ENCODE measurements around the gene LHX1.

The LHX1 gene

DNA sequence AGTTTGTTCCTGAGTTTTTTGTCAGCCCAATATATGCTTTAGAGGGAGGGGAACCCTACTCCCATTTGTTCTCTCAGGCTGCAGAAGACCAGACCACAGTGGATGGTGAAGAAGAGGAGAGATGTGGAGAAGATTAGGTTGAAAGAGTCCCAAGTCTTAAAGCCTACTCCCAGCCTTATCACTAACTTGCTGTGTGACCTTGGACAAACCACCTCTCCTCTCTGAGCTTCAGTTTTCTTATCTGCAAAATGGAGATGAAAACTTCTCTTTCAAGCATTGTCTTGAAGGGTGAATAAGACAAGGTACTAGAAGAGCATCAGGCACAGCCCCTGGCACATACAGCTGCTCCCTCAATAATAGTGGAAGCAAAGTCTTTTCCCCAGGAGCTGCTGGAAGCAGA is 15.1 kb upstream of the LHX1 start:
- DNase-seq, result no peak

DNA sequence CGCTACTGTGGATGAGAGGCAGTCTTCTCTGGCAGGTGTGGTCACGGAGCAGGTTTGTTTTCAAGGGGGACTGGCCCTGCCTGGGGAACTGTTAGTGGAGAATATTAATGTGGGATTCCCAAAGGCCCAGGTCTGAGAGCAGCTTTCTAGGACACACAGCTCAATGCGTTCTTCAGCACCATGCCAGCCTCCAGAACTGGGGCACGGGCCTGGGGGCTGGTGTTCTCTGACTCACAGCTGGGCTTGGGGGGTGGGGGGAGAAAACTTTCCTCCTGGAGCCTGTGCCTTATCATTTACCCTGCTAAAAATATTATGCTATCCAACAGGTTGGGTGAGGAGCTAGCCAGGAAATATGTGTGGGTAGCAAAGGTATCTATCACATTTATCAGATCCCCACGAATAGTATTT is 13.5 kb upstream of the LHX1 start:
- DNase-seq, result no peak

GRCh38 chr17:36926226-36926625 is 11.0 kb upstream of the LHX1 start:
- no peak for DNase-seq

GRCh38 chr17:36926701-36927100 is 10.6 kb upstream of the LHX1 start:
- DNase-seq, result no peak

DNA sequence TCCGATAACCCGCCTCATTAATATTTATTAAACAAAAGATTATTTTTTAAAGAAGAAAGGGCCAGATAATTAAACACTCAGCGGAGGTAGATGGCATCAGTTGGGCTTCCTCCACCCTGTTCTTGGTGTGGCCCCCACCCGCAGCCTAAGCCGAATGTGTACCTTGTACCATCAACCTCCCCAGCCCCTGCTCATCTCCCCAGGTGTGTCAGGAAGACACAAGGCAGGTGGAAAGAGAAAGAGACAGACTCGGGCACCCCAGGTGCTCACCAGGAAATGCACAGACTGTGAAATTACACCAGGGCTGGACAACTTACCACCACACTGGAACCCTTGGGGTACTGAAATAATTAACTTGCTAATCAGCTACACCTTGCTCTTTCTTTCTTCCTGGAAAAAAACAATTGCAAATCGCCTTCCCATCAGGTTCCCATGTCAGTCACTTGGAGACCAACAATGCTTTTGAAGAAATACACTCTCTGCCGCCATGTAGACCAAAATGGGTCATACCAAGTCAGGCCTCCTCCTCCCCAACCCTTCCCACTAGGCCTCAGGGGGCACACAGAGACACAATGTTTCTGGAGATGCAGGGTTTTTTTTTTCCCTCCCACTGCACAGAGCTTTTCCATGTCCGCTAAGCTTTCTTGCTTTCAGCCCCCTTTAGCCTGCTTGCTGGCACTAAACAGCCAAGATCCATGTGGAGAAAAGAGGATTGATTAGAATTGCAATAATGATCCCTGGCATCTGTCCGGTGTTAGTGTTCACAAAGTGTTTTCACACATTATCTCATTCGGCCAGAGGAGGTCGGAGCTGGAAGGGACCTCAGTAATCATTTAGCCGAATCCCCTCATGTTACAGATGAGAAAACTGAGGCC is 8.6 kb upstream of the LHX1 start:
- DNase-seq, result no peak

DNA sequence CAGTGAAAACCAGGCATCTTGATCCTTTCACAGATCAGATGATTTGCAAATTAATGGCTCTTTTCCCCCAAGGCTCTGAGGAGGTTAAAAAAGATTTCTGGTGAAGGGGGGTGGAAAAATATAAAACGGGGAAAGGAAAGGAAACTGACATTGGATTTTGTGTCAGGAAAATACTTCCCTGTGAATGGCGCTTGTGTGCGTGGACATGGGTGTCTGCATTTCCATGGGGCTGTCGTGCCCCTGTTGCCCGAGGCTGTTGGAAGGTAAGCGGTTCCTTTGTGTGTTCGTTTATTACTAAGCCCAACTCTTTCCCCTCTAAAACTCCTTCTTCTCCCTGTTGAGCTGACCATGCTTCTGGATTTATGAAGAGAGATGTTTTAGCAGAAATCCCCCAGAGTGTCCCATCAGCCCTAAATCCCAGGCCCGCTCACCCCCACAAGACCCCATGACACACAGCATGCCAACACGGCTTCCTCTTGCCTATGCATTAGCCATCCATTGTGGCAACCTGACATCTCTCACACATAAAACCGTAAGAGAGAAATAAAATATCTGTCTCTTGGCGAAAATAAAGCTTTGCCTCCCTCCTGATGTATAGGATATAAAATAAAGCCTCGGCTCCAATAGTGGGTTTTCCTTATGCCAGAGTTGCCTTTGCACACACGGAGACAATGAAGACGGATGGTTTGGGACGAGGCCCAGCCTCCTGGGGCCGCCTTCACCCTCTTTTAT is 7.3 kb upstream of the LHX1 start:
- no peak for DNase-seq

- DNase-seq, result no peak
Measured at GRCh38 chr17:36930583-36930900, 6.7 kb upstream of the LHX1 start.

- no peak for DNase-seq
Measured at GRCh38 chr17:36931096-36931696, 6.1 kb upstream of the LHX1 start.

DNA sequence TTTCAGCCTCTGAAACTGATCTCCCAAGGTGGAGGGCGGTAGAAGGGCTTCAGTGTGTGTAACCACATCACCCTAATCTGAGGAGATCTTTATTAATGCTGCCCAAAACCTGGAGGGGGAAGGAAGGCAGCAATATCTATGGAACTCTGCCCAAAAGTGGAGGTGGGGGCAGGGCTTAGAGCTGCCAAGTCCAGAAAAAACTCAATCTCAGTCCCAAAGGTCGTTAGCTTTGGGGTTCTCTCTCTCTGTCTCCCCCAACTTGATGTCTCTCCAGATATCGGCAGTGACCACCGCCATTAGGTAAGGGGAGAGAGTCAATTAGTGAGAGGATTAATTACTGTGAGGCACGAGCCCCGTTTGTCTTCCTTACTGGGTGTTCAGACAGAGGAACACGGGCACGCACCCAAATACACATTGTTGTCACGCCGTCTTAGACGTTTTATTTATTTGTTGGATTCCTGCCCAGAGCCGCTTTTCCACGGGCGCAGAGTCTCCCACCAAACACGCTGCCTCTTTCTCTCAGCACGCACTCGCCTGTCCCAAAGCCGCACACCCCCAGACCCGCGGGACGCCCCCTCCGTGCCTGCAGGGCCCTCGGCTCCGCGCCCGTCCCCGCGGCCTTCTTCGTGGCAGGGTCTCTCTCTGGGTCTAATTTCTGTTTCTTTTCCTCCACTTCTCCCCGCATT is 5.4 kb upstream of the LHX1 start:
- DNase-seq, result no peak

DNA sequence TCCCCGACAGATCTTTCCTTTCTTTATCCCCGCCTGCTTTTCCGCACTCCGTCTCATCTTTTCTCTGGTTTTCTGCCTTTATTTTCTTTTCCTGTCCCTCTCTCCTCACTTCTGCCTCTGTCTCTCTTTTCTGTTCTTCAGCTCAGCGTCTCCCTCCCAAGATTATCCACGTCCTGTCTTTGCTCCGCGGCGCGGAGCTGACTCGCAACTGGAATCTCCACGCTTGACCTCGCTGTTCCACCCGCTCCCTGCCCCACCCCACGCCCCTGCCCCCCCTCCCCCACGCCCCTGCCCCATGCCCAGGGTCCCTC is 4.9 kb upstream of the LHX1 start:
- DNase-seq, result no peak

- no peak for DNase-seq
Measured at GRCh38 chr17:36932694-36933511, 4.4 kb upstream of the LHX1 start.

- DNase-seq, result no peak
Measured at GRCh38 chr17:36933512-36934143, 3.6 kb upstream of the LHX1 start.

DNA sequence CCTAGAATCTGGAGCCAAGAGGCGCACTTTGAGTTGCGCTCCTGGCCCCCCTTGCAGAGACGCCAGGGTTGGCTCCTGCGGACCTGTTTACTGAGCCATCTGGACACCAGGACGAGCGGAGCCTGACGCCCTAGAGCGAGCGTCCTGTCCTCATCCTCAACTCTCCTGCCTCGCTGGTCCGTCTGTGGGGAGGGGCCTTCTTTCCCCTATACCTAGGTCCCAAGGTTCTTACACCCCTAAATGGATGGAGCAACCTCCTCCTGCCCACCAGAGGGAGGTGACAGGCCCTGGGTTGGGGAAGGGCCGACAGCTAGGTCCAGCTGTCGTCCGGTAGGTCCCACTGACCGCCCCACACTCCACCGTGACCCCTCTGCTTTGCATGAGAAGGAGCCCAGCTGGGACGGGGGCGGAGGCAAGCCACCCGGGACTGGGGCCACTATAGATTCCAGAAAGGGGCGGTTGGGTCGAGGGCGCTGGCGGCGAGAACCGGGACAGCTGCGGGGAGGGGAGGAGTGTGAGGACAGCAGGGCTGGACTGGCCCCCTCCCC is 3.1 kb upstream of the LHX1 start:
- no peak for DNase-seq

GRCh38 chr17:36934692-36935630 is 2.3 kb upstream of the LHX1 start:
- DNase-seq, result no peak

- no peak for DNase-seq
Measured at GRCh38 chr17:36935671-36936454, 1.4 kb upstream of the LHX1 start.

DNA sequence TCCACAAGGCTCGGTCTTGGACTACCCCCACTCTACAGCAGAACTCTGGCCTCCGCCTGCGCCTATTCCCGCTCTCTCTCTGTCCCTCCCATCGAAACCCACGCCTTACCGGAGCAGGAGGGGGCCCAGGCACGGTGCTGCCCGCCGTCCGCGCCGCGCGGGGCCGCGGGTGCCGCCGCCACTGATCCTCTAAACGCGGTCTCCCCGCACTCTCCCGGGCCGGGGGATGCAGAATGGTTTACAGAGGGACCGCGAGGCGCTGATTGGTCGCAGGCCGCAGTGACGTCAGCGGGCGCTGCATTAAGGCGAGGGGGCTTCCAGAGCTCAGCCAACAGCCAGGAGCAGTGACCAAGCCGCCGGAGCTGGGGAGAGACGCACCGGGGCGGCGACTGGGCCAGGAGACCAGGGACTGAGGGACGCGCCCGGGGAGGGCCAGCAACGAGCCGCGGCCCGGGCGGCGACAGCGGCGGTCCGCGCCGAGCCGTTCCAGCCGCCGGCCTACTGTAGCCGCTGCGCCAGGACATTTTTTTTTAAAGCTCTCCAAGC is 747 bp upstream of the LHX1 start:
- no peak for DNase-seq

- no peak for DNase-seq
Measured at GRCh38 chr17:36937959-36938565, 787 bp downstream of the LHX1 start.

DNA sequence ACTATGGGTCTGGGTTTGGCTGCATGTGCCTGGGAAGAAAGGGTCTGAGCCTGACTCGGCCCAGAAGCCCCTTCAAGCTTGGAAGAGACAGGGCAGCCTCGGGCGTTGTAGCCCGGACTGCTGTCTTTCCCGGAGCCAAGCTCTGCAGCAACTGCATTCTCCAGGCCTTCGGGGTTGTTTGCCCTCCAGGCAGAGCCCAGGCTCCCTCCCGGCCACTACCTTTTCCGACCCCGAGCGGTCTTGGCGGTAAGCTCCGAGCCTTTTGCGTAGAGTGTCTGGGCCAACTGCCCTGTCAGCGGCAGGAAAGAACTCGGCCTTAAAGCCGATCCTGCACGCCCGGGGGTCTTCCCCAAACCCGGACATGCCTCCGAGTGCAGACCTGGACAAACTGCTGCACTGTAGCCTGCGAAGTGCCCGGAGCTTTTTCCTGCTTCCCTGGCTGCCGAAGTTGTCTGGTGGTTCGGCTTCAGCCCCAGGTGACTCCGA is 1.3 kb downstream of the LHX1 start:
- no peak for DNase-seq

Measured in left hindlimb (tissue), 1 donor.